Fibroblast of the aortic adventitia (primary cell): ENCODE results near the gene SCAPER. TPM values are rescaled to one million over a fixed set of nuclear protein-coding genes. Genes with fewer than 3 reads are reported as not detected.

Experiments used
- DNase-seq: peaks from one replicate; pipeline ENCODE4 v3.0.0-alpha.2; 2010; ENCODE audit warnings: low read depth
- H3K4me3 ChIP-seq: 2 replicates; pipeline ENCODE4 v1.5.1; 2011; ENCODE audit warnings: low read depth, mild to moderate bottlenecking, control low read depth, low read length, moderate library complexity
- total RNA-seq: library from RNA; depleted of rRNA; stranded (reverse); fragments of >200 nt; gene quantifications from 2 replicates; pipeline ENCODE4 v1.2.3, GENCODE V29; 2012; ENCODE audit warnings: low replicate concordance
- TF ChIP-seq, protein P1 (sequence below): IDR thresholded peaks from 2 replicates; pipeline ENCODE4 v1.5.1; 2011; ENCODE audit warnings: mild to moderate bottlenecking, low read length, control low read depth, inconsistent platforms; ENCODE audit not compliant: insufficient read depth

The SCAPER gene
- total RNA-seq, 1 donor: 16.3 TPM

DNA sequence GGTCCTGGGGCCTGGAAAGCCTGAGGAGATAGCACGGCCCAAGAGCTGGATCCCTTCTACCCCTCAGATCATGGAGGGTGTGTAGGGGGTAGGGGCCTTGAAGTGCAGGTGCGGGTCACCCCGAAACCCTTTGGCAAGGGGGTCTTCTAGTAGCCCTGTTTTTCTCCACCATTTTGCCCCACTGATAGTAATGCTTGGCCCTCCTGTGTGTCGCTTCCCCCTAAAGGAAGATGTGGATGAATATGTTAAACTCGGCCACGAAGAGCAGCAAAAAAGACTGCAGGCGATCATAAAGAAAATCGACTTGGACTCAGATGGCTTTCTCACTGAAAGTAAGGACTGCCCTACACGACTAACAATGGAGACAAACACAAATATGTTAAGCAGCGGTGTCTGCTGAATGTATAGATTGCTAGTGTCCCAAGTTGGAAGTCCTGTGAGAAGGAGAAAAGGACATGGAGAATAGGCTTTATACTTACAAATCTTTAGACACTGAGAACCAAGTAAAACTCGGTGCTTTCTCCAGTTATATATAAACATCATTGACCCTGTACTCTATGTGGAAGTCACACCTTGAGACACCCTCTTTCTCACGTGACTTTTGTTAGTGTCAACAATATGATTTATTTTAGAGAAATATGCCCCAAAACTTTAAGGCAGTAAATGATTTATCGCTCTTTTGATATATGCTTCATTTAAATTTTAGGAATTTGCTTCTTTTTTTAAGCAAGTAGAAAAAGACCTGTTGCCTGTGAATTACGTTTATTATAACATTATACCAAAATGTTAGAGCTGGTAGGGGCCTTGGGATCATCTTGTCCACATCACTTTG is 27.2 kb upstream of the SCAPER start:
- H3K4me3 ChIP-seq: peak overlapping the region; percentile 87
- TF ChIP-seq, protein P1, sequence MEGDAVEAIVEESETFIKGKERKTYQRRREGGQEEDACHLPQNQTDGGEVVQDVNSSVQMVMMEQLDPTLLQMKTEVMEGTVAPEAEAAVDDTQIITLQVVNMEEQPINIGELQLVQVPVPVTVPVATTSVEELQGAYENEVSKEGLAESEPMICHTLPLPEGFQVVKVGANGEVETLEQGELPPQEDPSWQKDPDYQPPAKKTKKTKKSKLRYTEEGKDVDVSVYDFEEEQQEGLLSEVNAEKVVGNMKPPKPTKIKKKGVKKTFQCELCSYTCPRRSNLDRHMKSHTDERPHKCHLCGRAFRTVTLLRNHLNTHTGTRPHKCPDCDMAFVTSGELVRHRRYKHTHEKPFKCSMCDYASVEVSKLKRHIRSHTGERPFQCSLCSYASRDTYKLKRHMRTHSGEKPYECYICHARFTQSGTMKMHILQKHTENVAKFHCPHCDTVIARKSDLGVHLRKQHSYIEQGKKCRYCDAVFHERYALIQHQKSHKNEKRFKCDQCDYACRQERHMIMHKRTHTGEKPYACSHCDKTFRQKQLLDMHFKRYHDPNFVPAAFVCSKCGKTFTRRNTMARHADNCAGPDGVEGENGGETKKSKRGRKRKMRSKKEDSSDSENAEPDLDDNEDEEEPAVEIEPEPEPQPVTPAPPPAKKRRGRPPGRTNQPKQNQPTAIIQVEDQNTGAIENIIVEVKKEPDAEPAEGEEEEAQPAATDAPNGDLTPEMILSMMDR: no peak
- peak; percentile 15 for DNase-seq

- peak within 1 kb of the TSS; percentile 87 for H3K4me3 ChIP-seq
- TF ChIP-seq, protein P1: no peak
- peak; percentile 89 for DNase-seq
Observed at GRCh38 chr15:76931397-76932134, 26.4 kb upstream of the SCAPER start, which contains the start of gene RCN2. Gene RCN2, plus strand, starts transcription at chr15:76931749. Its CDS starts 93 bp downstream, at chr15:76931842.

- peak overlapping the region; percentile 75 for H3K4me3 ChIP-seq
- TF ChIP-seq, protein P1: no peak
- no peak for DNase-seq
Observed at GRCh38 chr15:76930831-76931396, 25.8 kb upstream of the SCAPER start.

- no peak for DNase-seq
- TF ChIP-seq, protein P1: no peak
- H3K4me3 ChIP-seq: no peak overlapping the region
Observed at GRCh38 chr15:76929011-76929760, 24.0 kb upstream of the SCAPER start.

DNA sequence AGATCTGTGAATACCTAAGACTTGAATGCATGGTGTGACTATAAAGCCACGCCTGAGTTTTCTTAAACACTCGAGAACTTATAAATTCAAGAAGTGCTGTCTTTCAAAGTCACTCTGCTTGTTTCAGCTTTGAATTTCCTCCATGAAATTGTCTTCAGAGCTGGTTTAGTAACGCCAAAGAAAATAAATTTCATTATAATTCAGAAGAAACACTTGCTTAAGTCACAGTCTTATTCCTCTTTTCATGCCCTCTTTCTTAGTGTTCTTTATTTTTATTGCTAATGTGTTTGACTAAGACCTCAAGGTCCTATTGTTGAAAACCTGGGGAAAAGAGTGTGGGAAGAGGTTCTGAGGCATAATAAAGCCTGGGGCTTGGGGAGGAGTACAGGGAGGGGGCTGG is 23.1 kb upstream of the SCAPER start:
- no peak overlapping the region for H3K4me3 ChIP-seq
- no peak for DNase-seq
- TF ChIP-seq, protein P1: no peak

- no peak overlapping the region for H3K4me3 ChIP-seq
- TF ChIP-seq, protein P1: no peak
- DNase-seq: no peak
Observed at GRCh38 chr15:76916369-76916768, 11.2 kb upstream of the SCAPER start.
